Subcutaneous adipose tissue (tissue), 4 donors: ENCODE data around the gene UBE2E2. TPM values are rescaled to one million over a fixed set of nuclear protein-coding genes. Genes with fewer than 3 reads are reported as not detected.

Experiments used
- total RNA-seq, 4 donors: library from RNA; depleted of rRNA; stranded (reverse); fragments of >200 nt; gene quantifications; one replicate each; pipeline ENCODE4 v1.1.0, GENCODE V29; 2016
- TF ChIP-seq, protein P1 (sequence below): fragments of 450-650 bp; IDR thresholded peaks from one replicate; pipeline ENCODE4 v1.5.1; 2016; ENCODE audit warnings: low read depth, mild to moderate bottlenecking, control low read depth, antibody characterized with exemption, moderate library complexity

Gene UBE2E2
- total RNA-seq, 4 donors from 2014 or later = 48.0 to 89.0 (median 63.4) TPM

DNA sequence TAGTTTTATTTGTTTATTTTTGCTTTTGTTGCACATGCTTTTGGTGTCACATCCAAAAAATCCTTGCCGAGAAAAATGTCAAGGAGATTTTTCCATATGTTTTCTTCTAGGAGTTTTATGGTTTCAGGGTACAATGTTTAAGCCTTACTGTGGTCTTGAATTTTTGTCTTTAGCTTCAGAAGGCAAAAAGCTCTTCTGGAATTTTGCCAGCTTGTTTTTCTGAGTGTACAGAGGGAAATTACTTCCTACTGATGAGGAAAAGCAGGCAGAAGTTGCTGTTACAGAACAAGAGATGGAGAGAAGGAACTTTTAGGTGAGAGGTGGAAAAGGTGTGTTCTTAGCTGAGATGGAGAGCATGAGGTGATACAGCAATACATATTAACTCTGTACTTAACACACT is 59.6 kb downstream of the UBE2E2 start:
- TF ChIP-seq, protein P1, sequence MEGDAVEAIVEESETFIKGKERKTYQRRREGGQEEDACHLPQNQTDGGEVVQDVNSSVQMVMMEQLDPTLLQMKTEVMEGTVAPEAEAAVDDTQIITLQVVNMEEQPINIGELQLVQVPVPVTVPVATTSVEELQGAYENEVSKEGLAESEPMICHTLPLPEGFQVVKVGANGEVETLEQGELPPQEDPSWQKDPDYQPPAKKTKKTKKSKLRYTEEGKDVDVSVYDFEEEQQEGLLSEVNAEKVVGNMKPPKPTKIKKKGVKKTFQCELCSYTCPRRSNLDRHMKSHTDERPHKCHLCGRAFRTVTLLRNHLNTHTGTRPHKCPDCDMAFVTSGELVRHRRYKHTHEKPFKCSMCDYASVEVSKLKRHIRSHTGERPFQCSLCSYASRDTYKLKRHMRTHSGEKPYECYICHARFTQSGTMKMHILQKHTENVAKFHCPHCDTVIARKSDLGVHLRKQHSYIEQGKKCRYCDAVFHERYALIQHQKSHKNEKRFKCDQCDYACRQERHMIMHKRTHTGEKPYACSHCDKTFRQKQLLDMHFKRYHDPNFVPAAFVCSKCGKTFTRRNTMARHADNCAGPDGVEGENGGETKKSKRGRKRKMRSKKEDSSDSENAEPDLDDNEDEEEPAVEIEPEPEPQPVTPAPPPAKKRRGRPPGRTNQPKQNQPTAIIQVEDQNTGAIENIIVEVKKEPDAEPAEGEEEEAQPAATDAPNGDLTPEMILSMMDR = no peak

DNA sequence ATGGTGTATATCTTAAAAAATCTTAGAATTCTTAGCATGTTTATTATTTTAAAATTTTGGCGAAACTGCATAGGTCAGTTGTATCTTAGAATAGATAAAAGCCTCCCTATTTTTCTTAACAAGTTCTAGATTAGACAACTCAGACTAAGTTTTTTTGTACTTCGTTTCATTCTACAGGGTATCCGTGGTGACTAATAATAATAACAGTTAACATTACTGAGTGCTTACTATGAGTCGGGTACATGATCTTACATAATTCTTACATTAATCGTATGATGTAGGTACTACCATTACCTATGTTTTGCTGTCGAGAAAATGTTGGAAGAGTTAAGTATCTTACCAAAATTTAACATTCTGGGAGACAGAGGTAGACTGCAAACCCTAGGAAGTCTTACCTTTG is 60.7 kb downstream of the UBE2E2 start:
- TF ChIP-seq, protein P1 = no peak

DNA sequence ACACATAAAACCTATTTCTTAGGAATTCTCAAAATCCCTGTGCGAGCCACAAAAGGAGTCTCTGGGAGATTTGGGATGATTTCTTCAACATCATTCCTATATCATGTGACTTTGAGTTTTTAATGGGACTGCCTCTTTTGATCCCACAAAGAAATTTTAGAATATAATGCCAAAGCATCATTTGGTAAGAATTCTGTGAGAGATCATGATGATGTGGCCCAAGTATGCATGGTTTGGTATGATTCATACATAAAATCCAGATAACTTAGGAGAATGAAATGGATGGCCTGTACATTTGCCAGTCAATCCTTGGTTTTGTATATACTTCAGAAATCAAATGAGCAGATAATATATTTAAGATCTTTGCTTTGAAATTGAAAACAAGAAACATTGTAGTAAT is 61.3 kb downstream of the UBE2E2 start:
- TF ChIP-seq, protein P1 = no peak

DNA sequence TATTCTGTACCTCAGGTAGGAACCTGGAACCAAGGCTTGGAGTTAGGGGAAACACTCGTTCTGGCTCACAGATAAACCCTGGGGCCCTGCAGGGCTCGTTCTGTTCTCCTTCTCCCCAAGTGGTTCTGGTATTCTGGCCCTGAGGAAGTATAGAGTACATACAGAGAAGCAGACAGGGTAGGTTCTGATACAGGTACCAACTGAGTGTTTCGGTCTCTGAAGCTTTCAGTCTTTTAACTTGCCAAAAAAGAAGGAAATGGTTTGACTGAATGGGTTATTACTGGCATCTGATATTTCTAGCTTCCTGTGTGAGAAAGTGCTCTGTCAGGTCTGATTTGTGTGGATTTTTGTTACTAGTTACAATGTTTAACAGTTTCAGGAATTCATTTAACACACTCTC is 67.3 kb downstream of the UBE2E2 start:
- TF ChIP-seq, protein P1 = no peak

DNA sequence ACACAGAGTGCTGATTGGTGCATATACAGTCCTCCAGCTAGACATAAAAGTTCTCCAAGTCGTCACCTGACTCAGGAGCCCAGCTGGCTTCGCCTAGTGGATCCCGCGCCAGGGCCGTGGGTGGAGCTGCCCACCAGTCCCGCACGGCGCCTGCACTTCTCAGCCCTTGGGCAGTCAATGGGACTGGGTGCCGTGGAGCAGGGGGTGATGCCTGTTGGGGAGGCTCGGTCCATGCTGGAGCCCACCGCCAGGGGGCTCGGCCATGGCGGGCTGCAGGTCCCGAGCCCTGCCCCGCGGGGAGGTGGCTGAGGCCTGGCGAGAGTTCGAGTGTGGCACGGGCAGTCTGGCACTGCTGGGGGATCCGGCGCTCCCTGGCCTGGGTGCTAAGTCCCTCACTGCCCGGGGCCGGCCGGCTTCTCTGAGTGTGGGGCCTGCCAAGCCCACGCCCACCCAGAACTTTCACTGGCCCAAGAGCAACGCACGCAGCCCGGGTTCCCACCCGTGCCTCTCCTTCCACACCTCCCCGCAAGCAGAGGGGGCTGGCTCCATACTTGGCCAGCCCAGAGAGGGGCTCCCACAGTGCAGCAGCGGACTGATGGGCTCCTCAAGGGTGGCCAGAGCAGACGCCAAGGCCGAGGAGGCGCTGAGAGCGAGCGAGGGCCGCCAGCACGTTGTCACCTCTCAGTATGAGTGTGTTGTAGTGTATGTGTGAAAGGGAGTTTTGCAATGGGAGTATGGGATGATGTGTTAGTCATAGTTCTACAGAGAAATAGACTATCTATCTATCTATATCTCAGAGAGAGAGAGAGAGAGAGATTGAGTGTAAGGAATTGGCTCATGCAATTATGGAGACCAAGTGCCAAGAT is 69.0 kb downstream of the UBE2E2 start:
- TF ChIP-seq, protein P1 = no peak

DNA sequence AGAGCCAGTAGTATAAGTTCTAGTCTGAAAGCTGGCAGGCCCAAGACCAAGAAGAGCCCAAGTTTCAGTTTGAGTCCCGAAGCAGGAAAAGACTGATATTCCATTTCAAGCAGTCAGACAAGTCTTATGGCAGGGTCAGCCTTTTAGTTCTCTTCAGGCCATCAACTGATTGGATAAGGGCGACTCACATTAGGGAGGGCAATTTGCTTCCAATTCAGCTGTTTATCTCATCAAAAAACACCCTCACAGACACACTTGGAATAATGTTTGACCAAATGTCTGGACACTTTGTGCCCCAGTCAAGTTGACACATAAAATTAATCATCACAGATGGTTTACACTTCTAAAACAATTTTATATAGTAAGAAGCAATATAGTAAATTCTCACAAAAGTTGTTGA is 69.7 kb downstream of the UBE2E2 start:
- TF ChIP-seq, protein P1 = no peak

DNA sequence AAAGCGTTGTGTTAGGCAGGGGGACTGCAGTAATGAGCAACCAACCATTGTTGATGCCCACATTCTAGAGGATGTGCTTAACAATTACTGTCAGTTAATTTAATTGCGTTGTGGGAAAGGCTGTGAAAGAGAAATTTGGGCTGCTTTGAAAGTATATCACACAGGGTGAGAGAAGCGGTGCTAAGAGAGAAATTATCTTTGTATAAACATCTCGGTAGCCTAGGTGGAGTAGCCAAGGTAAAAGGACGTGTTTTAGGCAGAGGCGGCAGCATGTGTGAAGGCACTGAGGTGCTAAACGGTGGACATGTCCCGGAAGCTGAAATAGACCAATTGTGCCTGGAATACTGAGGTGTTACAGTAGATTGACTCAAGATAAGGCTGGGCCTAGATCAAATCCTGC is 71.9 kb downstream of the UBE2E2 start:
- TF ChIP-seq, protein P1 = no peak
